NK-92 (cell line): ENCODE measurements around the gene PTPRN2.

ENCODE experiments used
- DNase-seq: peaks from one replicate; lab custom pipeline; 2025; ENCODE audit not compliant: unreplicated experiment; lab: John Stamatoyannopoulos, UW

Gene PTPRN2

DNA sequence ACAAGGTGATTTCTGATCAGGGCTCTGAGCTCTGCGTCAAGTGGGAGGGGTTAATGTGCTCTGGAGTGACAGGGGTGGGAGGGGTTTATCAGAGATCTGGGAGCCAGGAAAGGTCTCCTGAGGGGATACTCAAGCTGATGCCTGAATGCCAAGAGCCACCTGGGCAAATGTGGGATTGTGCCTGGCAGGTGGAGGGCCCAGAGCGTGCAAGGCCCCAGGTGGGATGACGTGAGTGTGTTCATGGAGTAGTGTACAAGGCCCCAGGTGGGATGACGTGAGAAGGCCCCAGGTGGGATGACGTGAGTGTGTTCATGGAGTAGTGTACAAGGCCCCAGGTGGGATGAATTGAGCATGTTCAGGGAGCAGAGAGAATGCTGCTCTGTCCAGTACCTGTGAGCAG, 610.3 kb downstream of the PTPRN2 start:
- no peak for DNase-seq

DNA sequence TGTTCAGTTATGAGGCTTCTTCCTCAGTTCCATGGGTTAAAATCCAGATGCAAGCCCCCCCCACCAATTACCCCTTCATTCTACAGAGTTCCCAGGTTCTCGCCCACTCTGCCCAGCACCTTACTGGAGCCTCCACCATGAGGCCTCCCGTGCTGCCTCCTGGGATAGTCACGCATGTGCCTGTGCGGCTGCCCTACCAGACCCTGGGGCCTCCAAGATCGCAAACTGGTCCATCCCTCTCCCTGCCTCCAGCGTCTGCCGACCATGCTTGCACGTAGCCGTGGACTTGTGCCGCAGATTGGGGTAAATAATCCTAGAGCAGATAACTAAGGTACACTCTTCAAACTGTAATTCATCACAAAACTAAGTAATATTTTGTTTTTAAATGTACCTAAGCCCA, 611.2 kb downstream of the PTPRN2 start:
- no peak for DNase-seq

DNA sequence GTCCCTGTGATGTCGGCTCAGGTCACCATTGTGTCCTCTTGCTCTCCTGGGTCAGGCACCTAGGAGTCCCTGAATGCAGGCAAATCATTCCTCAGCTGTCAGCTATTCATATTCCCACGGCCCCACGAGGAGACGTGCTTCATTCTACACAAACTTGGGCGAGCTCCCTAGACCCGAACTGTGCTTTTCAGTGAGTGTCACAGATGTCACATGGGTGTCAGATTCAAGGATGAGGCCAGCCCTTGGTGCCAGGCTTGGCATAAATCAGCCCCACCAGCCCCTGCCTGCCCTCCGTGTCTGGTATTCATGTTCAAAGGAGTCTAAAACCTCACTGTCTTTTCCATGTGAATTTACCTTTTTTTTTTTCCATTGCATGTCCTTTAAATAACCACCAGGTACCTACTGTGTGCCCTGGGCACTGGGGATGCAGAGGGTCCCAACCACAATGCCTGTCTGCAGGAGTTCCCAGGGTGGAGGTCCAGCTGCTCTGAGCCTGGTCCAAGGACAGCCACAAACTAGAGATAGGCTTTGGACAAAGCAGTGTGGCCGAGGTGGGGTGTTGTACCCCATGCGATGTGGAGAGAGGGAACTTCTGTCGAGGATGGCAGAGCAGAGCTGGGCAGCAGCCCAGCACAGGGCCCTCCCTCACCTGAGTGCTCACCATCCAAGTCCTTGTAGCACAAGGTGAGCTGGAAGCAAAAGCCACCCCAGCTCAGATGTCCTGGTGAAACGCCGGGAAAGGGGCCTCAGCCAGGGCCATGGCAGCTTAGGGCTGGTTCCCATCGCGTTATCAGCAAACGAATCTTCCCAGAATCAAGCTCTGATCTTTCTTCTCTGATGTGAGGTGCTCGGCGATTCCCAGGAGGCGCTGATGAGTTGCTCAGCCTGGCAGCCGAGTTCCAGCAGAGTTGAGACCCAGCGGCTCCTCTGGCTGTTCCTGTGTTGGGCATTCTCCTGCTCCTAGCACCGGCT, 611.9 kb downstream of the PTPRN2 start:
- no peak for DNase-seq

DNA sequence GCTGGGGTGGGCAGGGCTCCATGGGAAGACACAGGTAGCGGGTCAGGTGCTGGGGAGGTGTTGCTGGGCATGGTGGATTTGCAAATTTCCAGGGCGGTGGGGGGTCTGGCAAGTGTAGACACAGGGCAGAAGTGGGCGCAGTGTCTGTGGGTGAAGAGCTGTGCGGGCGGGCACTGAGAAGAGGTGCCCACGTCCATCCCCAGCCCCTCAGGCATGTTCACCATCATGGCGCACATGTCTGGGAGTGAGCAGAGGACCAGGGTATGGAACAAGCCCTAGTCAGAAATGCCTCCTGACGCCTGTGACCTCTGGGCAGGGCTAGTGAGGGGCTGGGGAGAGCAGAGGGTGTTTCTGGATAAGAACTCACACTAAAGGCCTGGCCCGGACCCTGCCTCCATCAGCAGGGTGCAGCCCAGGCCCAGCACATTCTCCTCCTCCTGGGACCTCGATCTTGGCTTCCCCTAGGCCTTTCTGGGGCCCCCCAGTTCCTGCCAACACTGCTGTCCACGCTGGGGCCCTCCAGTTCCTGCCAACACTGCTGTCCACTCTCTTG, 612.9 kb downstream of the PTPRN2 start:
- no peak for DNase-seq

DNA sequence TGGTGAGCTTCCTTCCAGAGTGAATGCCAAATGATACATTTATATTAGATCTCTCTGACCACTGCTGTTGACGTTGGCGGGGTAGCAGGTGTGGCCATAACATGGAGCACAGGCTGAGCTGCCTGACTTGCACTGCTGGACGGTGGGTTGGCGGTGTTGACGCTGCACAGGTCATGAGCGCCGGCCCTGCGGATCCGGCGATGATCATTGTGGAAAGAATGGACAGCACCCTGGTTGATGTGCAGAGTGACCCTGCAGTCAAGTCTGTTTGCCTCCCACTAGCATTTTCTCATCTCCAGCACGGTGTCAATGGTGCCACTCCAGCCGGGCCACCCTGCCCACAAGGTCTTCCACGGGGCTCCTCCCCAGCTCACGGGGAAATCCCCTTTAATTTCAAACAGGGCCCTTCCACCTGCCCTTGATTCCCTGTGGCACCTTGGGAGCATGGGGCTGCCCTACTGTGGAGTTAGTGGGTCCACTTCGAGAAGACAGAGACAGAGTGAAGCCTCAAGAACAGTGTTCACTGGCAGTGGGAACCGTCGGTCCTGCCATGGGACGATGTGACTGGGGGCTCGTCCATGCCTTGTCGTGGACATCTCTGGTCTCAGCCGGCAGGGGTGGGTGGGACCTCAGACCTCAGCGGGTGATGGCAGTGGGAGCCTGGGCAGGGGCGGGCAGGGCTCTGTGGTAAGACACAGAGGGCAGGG, 613.5 kb downstream of the PTPRN2 start:
- no peak for DNase-seq

DNA sequence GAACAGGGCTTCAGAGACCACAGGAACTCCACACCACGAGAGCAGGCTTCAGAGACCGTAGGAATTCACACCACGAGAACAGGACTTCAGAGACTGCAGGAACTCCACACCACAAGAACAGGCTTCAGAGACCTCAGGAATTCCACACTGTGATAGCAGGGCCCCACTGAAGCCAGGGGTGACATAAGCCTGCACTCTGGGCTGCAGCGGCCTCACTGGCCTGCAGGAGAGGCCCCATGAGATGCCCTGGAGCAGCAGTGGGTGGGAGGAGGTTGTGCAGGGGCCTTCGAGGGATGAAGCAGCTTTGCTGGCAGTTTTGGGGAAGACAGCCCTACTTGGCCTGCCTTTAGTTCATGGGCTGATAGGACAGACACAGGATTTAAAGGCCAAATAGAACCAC, 614.7 kb downstream of the PTPRN2 start:
- DNase-seq, result no peak

DNA sequence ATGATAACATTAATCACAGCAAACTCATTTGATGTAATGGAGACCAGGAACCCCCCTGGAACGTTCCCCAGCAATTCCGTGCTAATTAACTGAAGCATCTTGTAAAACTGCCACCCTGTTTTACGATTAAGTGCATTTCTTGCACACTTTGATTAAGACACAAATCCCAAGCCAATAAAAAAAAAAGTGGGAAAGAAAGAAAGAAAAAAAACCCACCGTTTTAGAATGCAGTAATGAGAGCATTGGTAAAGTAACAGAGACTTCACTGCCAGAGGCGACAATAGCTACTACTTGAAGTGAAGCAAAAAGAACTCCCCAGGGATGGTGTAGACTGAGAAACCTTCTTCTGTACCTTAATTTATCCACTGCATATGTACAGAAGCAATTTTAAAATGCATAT, 616.1 kb downstream of the PTPRN2 start:
- DNase-seq, result no peak

DNA sequence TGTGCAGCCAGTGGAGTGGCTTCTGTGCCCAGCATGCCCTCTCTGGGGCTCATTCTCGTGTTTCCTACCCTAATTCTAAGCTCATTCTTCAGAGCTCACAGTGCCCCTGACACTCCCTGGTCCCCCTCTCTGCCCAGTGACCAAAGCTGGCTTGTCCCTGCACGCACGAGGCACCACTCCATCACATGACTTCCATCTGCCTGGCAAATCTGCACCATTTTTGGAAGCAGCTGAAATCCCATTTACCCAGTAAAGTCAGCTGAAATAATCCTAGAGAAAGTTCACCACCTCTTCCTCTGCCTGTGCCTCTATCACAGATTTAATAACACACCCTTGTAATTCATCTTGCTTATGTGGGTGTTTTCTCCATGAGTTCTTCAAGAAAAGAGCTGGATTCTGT, 616.9 kb downstream of the PTPRN2 start:
- no peak for DNase-seq

DNA sequence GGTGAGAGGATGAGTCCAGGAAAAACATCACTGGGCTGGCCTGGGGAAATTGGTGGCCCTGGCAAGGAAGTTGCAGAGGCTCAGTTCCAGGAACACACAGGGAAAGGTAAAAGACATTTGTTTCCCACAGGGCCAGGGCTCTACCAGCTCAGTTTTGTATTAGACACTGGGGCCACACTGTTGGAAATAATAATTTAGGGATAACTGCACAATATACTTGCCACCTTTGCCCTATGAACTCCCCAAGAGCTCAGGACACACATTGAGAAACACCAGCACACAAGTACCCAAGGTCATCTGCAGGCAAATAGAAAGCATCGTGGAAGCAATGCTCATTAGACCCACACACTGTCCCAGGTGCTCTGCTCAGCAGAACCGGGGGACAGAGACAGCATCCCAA, 617.6 kb downstream of the PTPRN2 start:
- no peak for DNase-seq

DNA sequence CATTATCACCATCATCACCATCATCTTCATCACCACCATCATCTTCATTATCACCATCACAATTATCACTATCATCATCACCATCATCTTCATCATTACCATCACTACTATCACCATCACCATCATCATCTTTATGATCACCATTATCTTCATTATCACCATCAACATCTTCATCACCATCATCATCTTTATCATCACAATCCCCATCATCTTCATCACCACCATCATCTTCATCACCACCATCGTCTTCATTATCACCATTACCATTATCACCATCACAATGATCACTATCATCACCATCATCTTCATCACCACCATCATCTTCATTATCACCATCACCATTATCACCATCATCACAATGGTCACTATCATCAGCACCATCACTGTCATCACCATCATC, 621.1 kb downstream of the PTPRN2 start:
- no peak for DNase-seq

DNA sequence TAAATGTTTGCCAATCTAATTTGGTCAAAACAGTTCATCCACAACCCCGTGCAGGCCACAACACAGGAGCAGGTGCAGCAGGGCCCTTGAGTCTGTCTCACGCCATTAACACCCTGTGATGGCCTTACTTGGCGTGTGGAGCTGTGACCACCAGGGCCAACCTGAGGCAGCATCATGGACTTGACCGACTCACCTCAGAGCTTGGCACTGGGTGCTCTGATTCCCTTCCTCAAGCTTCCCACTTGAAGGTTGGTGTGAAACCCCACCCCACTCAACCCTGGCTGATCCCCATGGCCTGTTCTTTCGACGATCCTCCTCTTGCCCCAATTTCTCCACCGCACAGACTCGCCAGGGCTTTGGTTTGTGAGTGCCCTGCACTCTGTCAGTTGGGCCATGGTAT, 623.1 kb downstream of the PTPRN2 start:
- DNase-seq, result no peak

DNA sequence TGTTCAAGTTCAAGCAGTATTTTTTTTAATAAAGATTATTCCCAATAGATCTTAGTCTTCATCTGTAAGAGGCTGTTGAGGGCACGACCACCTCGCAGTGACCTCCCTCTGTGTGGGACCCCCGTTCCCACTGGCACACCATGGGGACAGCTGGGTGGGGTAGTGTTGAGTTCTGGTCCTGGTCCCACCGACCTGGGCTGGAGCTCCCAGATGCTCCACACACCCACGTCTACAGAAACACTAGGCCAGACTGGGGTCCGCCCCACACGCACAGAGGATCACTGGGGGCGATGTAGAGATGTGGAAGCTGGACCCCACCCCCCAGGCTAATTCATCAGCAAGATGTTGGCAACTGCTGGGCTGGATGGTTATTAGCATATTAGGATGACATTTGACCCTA, 623.6 kb downstream of the PTPRN2 start:
- DNase-seq, result no peak

DNA sequence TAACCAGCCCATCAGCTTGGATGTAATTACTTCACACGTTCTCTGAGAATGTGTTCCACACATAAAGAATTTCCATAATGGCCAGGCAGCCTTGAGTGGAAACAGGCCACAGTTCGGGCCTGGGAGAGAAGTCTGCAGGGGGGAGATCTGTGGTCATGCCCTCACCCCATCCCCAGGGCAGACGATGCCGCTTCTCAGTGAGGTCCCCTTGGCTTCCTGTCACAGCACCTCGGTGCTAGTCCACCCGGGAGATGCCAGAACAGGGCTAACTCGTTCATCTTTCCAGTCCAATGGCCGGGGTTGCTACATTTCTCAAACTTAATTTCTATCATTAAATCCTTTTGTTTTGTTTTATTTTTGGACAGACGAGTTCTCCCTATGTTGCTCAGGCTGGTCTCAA, 624.1 kb downstream of the PTPRN2 start:
- no peak for DNase-seq

DNA sequence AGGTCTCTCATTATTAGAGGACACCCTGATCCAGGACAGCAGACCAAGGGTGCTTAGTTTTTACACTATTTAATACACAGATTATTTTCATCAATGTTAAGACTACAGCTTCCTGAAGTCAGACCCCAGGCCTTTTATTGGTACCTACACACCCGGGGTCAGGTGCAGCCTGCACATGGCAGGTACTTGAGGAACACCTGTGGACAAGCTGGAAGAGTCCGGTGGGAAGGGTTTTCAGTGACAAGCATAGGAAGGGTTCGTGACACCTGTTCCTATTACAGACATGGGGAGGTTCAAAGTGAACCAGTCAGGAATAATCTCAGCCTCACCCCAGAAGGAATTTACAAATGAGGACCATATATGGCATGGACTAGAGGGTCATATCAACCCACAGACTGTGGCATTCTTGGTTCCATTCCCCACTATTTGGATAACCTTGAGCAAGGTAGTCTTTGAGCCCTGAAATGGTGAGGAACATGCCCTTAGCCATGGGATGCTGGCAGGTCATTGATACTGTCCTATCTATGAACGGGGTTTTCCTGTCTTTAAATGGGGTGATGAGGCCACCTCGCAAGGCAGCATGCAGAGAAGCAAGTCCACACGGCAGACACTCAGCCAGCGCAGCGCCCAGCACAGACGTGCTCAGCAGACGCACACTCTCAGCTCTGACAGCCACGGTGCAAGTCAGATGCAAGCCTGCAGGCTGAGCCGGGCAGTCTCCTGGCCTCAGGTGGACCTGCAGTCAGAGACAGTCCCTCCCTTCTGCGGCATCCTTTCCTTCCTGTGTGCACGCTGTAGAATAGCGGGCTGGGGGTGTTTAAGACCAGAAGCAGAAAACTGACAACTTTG, 624.9 kb downstream of the PTPRN2 start:
- no peak for DNase-seq

DNA sequence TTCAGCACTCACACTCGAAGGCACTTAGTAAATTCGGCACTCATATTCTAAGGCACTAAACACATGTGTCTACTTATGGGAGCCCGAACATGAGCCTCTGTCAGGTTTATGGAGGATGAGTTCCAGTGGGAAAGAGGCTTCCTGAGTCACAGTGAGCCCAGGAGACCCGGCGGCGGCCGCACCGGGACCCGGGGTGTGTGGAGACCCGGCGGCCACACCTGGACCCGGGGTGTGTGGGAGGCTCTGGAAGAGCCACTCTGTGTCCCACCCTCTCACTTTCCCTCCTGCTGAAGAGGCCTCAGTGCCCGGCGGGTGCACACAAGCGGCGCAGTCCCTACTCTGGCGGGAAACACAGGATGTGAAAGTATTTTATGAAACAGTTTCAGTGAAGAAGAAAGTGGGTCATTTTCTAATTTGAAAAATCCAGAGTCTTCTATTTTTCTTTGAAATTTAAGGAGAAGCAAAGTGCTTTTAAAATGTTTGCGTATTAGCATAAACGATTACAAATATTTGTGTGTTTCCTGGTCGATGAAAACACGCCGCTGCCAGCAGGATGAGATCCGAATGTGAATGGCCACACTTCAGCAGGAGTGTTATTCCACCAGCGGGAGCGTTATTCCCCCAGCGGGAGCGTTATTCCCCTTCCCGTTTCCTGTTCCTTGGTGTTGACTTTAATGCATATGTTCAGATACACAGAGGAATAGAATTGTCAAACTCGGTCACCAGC, 625.7 kb downstream of the PTPRN2 start:
- no peak for DNase-seq

DNA sequence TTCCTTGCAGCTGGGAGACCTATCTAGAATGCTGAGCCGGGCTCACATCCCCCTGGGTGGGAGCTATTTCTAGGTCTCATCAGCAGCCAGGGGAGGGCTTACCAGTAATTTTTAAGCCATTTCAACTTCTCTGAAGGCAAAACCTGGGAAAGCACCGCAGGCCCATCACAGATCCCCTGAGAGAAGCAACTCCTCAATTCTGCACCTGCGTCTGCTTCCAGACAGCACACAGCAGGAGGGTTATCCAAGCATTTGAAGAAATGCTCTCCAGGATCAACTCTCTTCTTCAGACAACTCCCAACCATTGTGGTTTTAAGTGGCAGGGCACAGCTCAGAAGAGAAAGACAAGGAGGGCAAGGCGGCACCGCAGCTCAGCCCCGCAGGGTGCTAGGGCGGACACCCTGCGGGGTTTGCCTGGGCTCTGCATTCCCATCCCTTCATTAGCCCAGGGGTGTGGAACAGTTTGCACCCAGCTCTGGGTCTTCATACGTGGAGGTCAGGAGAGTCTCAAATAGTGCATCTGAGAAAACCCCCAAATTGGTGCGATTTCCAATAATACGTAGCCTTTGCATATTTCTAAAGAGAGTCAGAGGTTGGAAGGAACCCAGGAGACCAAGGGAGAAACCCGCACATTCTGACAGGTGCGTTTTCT, 632.1 kb downstream of the PTPRN2 start:
- DNase-seq, result no peak

DNA sequence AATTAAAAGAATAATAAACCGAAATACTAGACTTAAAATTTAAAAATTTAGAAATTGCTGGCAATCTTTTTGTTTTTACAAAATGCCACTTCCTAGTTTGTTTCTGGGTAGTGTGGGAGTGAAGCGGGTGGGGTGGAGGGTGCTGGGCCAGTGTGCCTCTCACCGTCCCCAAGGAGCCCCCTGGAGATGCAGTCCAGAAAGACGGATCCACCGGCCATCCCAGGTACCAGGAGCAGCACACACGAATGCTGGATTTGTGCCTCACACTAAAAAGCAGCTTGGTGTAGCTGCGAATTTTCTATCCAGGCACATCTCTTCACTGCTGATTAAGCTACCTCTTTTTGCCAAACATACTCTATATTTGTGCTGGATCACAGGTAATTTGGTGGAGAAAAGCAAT, 632.7 kb downstream of the PTPRN2 start:
- DNase-seq, result no peak

DNA sequence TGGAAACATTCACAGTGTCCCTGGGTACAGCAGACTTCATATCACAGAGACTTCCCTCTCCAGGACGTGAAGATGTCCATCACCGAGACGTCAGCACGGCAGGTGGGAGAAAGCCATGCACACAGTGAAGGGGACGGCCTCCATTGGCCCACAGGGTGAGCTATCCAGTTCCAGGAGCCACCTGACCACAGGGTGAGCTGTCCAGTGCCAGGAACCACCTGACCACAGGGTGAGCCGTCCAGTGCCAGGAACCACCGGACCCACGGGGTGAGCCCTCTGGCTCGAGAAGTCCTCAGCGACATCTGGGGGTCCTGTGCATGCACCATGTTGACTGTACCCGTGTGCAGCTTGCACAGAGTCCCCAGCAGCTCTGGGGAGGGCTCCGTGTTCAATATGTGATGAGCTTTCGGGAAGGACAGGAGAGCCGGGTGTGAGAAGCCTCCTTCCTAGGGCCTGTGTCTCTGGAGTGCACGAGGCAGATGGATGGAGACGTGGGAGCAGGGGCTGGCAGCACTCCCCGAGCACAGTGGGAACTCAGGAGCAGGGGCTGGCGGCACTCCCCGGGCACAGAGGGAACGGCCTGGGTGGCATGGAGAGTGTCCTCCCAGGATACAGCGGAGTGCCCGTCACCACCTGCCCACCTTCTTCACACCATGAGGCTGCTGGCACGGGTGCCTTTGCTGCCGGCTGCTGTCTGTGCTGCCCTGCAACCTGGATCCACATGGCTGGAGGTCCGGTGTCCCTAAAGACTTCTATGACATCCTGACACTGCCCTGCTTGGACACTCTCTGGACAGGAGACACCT, 634.6 kb downstream of the PTPRN2 start:
- DNase-seq, result no peak

DNA sequence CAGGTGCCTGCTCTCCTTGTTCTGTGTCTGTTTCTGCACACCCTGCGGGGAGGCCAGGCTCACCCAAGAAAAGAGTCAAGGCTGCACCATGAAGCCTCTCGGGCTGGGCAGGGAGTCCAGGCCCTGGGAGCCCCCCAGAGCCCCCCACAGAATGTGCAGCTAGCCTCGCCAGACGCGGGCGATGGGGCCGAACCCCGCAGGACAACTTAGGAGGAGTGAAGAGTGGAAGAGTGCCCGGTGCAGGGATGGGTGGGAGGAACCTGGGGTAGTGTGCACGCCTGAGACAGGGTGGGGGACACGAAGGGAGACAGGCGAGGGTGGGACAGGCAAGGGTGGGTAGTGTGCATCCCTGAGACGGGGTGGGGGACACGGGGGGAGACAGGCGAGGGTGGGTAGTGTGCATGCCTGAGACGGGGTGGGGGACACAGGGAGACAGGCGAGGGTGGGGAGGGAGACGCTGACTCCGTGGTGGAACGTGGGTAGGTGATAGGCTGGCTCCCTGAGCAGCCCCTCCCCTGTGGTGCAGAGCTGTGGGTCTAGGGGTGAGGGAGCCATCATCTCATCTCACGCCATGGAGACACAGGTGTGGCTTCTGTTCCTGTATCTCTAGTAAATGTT, 635.5 kb downstream of the PTPRN2 start:
- no peak for DNase-seq
